Astrocyte of the cerebellum (primary cell): ENCODE measurements around the gene ENPP7.

Experiments used
- DNase-seq: peaks from one replicate; pipeline ENCODE4 v3.0.0-alpha.2; 2011; ENCODE audit warnings: low read depth
- H3K4me3 ChIP-seq: 2 replicates; pipeline ENCODE4 v1.5.1; 2011; ENCODE audit warnings: mild to moderate bottlenecking, low read depth, low read length, moderate library complexity
- CTCF ChIP-seq: IDR thresholded peaks from 2 replicates; pipeline ENCODE4 v1.5.1; 2012; ENCODE audit warnings: low read length, low read depth, moderate library complexity, mild to moderate bottlenecking; ENCODE audit errors: missing control alignments
- in situ Hi-C: cut with HindIII; loops from 2 replicates; pipeline ENCODE4 v1.10.0; 2017; ENCODE audit warnings: low sequenced_read_pairs

ENPP7 gene

GRCh38 chr17:79730769-79731483 lies at the start of gene ENPP7:
TSS of gene ENPP7 (plus strand) at chr17:79730943. CDS start at chr17:79731140, 197 bp downstream.
- no peak within 1 kb of the TSS for H3K4me3 ChIP-seq
- no peak for DNase-seq
- in situ Hi-C loops, result no loop called here
- TF ChIP-seq CTCF, result no peak

GRCh38 chr17:79681101-79681621 lies 49.6 kb upstream of the ENPP7 start:
- in situ Hi-C loops, result no loop called here
- no peak overlapping the region for H3K4me3 ChIP-seq
- no peak for TF ChIP-seq CTCF
- no peak for DNase-seq

- TF ChIP-seq CTCF, result no peak
- no peak overlapping the region for H3K4me3 ChIP-seq
- in situ Hi-C loops, result no loop called here
- no peak for DNase-seq
Measured at GRCh38 chr17:79681628-79682261, 49.0 kb upstream of the ENPP7 start.

- in situ Hi-C loops, result no loop called here
- no peak for DNase-seq
- H3K4me3 ChIP-seq, result no peak overlapping the region
- no peak for TF ChIP-seq CTCF
Measured at GRCh38 chr17:79683365-79683764, 47.4 kb upstream of the ENPP7 start.

- in situ Hi-C loops, result no loop called here
- TF ChIP-seq CTCF, result no peak
- no peak for DNase-seq
- no peak overlapping the region for H3K4me3 ChIP-seq
Measured at GRCh38 chr17:79684132-79684985, 46.4 kb upstream of the ENPP7 start.

GRCh38 chr17:79685121-79685520 lies 45.6 kb upstream of the ENPP7 start:
- H3K4me3 ChIP-seq, result no peak overlapping the region
- no peak for TF ChIP-seq CTCF
- in situ Hi-C loops, result no loop called here
- no peak for DNase-seq
